Measurements from ENCODE around the gene OR2J3.
"Not testable (repeated sequence)": the region's sequence is repeated elsewhere in the genome, so short reads cannot be mapped to it uniquely, and the experiment has no call there.

DNA sequence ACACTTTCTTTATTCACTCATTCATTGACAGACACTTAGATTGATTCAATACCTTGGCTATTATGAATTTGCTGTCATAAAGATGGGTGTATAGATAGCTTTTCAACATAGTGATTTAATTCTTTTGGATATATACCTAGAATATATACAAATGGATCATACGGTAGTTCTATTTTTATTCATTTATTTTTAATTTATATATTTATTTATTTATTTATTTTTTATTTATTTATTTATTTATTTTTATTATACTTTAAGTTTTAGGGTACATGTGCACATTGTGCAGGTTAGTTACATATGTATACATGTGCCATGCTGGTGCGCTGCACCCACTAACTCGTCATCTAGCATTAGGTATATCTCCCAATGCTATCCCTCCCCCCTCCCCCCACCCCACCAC is 7.1 kb downstream of the OR2J3 start:
- TF ChIP-seq, protein P1, sequence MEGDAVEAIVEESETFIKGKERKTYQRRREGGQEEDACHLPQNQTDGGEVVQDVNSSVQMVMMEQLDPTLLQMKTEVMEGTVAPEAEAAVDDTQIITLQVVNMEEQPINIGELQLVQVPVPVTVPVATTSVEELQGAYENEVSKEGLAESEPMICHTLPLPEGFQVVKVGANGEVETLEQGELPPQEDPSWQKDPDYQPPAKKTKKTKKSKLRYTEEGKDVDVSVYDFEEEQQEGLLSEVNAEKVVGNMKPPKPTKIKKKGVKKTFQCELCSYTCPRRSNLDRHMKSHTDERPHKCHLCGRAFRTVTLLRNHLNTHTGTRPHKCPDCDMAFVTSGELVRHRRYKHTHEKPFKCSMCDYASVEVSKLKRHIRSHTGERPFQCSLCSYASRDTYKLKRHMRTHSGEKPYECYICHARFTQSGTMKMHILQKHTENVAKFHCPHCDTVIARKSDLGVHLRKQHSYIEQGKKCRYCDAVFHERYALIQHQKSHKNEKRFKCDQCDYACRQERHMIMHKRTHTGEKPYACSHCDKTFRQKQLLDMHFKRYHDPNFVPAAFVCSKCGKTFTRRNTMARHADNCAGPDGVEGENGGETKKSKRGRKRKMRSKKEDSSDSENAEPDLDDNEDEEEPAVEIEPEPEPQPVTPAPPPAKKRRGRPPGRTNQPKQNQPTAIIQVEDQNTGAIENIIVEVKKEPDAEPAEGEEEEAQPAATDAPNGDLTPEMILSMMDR (IDR thresholded peaks at IDR 0.05 in 2 of 3, conservative IDR thresholded peaks at IDR 0.05 in 1 of 3; ENCODE audit: borderline replicate concordance in 1 of 3, insufficient read depth in 1 of 3, low read depth in 2 of 3, low read length in 2 of 3) = not testable (repeated sequence)
- TF ChIP-seq, protein P2, sequence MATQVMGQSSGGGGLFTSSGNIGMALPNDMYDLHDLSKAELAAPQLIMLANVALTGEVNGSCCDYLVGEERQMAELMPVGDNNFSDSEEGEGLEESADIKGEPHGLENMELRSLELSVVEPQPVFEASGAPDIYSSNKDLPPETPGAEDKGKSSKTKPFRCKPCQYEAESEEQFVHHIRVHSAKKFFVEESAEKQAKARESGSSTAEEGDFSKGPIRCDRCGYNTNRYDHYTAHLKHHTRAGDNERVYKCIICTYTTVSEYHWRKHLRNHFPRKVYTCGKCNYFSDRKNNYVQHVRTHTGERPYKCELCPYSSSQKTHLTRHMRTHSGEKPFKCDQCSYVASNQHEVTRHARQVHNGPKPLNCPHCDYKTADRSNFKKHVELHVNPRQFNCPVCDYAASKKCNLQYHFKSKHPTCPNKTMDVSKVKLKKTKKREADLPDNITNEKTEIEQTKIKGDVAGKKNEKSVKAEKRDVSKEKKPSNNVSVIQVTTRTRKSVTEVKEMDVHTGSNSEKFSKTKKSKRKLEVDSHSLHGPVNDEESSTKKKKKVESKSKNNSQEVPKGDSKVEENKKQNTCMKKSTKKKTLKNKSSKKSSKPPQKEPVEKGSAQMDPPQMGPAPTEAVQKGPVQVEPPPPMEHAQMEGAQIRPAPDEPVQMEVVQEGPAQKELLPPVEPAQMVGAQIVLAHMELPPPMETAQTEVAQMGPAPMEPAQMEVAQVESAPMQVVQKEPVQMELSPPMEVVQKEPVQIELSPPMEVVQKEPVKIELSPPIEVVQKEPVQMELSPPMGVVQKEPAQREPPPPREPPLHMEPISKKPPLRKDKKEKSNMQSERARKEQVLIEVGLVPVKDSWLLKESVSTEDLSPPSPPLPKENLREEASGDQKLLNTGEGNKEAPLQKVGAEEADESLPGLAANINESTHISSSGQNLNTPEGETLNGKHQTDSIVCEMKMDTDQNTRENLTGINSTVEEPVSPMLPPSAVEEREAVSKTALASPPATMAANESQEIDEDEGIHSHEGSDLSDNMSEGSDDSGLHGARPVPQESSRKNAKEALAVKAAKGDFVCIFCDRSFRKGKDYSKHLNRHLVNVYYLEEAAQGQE (IDR thresholded peaks at IDR 0.05; ENCODE audit: low read depth) = not testable (repeated sequence)
- TF ChIP-seq, protein P3, sequence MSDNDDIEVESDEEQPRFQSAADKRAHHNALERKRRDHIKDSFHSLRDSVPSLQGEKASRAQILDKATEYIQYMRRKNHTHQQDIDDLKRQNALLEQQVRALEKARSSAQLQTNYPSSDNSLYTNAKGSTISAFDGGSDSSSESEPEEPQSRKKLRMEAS (IDR thresholded peaks at IDR 0.05) = not testable (repeated sequence)
- TF ChIP-seq RAD21 (IDR thresholded peaks at IDR 0.05; ENCODE audit: low read depth) = not testable (repeated sequence)

All from HCT116 (cell line).